ENCODE data around the gene MEGF11.
"Not testable (repeated sequence)": the region's sequence is repeated elsewhere in the genome, so short reads cannot be mapped to it uniquely, and the experiment has no call there.

MEGF11 gene

GRCh38 chr15:66017000-66017399, 236.6 kb downstream of the MEGF11 start:
- Histone ChIP-seq H3K4me1 (ENCODE audit: control insufficient read depth, insufficient read depth, low read length) (no peaks in the 10 kb centered on the region), H3K4me3 (ENCODE audit: low read length) (no peak overlapping the region), H3K36me3 (ENCODE audit: control insufficient read depth, insufficient read depth, low read length, severe bottlenecking) (no peaks in the 10 kb centered on the region), H3K9me3 (ENCODE audit: control insufficient read depth, low read length) (peaks cover 8% of the 10 kb centered on the region), H3K27me3 (replicated peaks; ENCODE audit: control insufficient read depth, insufficient read depth, low read length) (peaks cover 63% of the 10 kb centered on the region), H3K9ac (ENCODE audit: low read length) (no peak overlapping the region)
- no peak for DNase-seq (ENCODE audit: low read depth)

GRCh38 chr15:66016199-66016598, 237.4 kb downstream of the MEGF11 start:
- Histone ChIP-seq H3K27me3 (replicated peaks; ENCODE audit: control insufficient read depth, insufficient read depth, low read length) (peaks cover 55% of the 10 kb centered on the region), H3K4me3 (ENCODE audit: low read length) (no peak overlapping the region), H3K9me3 (ENCODE audit: control insufficient read depth, low read length) (peaks cover 8% of the 10 kb centered on the region), H3K9ac (ENCODE audit: low read length) (no peak overlapping the region), H3K36me3 (ENCODE audit: control insufficient read depth, insufficient read depth, low read length, severe bottlenecking) (no peaks in the 10 kb centered on the region), H3K4me1 (ENCODE audit: control insufficient read depth, insufficient read depth, low read length) (no peaks in the 10 kb centered on the region)
- DNase-seq (ENCODE audit: low read depth) = no peak

- Histone ChIP-seq H3K9me3 (ENCODE audit: control insufficient read depth, low read length) (peaks cover 8% of the 10 kb centered on the region), H3K4me3 (ENCODE audit: low read length) (no peak overlapping the region), H3K4me1 (ENCODE audit: control insufficient read depth, insufficient read depth, low read length) (no peaks in the 10 kb centered on the region), H3K36me3 (ENCODE audit: control insufficient read depth, insufficient read depth, low read length, severe bottlenecking) (no peaks in the 10 kb centered on the region), H3K9ac (ENCODE audit: low read length) (no peak overlapping the region), H3K27me3 (replicated peaks; ENCODE audit: control insufficient read depth, insufficient read depth, low read length) (peaks cover 48% of the 10 kb centered on the region)
- DNase-seq (ENCODE audit: low read depth) = no peak
Measured at GRCh38 chr15:66014635-66015182, 238.8 kb downstream of the MEGF11 start.

- DNase-seq (ENCODE audit: low read depth) = no peak
- no peak overlapping the region for H3K4me3 ChIP-seq (ENCODE audit: low read length)
- no peaks in the 10 kb centered on the region for H3K36me3 ChIP-seq (ENCODE audit: control insufficient read depth, insufficient read depth, low read length, severe bottlenecking)
- peaks cover 42% of the 10 kb centered on the region for H3K27me3 ChIP-seq (replicated peaks; ENCODE audit: control insufficient read depth, insufficient read depth, low read length)
- H3K9ac ChIP-seq (ENCODE audit: low read length) = no peak overlapping the region
- H3K4me1 ChIP-seq (ENCODE audit: control insufficient read depth, insufficient read depth, low read length) = peaks cover 5% of the 10 kb centered on the region
- H3K9me3 ChIP-seq (ENCODE audit: control insufficient read depth, low read length) = peaks cover 8% of the 10 kb centered on the region
Measured at GRCh38 chr15:66014022-66014421, 239.5 kb downstream of the MEGF11 start.

GRCh38 chr15:66008940-66009562, 244.5 kb downstream of the MEGF11 start:
- H3K4me3 ChIP-seq (ENCODE audit: low read length) = no peak overlapping the region
- H3K4me1 ChIP-seq (ENCODE audit: control insufficient read depth, insufficient read depth, low read length) = peaks cover 15% of the 10 kb centered on the region
- H3K36me3 ChIP-seq (ENCODE audit: control insufficient read depth, insufficient read depth, low read length, severe bottlenecking) = no peaks in the 10 kb centered on the region
- H3K9ac ChIP-seq (ENCODE audit: low read length) = no peak overlapping the region
- H3K9me3 ChIP-seq (ENCODE audit: control insufficient read depth, low read length) = peaks cover 2% of the 10 kb centered on the region
- peaks cover 14% of the 10 kb centered on the region for H3K27me3 ChIP-seq (replicated peaks; ENCODE audit: control insufficient read depth, insufficient read depth, low read length)
- DNase-seq (ENCODE audit: low read depth) = no peak

GRCh38 chr15:66007663-66008262, 245.8 kb downstream of the MEGF11 start:
- Histone ChIP-seq H3K9me3 (ENCODE audit: control insufficient read depth, low read length) (no peaks in the 10 kb centered on the region), H3K36me3 (ENCODE audit: control insufficient read depth, insufficient read depth, low read length, severe bottlenecking) (no peaks in the 10 kb centered on the region), H3K4me1 (ENCODE audit: control insufficient read depth, insufficient read depth, low read length) (peaks cover 15% of the 10 kb centered on the region), H3K9ac (ENCODE audit: low read length) (no peak overlapping the region), H3K27me3 (replicated peaks; ENCODE audit: control insufficient read depth, insufficient read depth, low read length) (peaks cover 9% of the 10 kb centered on the region), H3K4me3 (ENCODE audit: low read length) (no peak overlapping the region)
- DNase-seq (ENCODE audit: low read depth) = no peak

- peaks cover 16% of the 10 kb centered on the region for H3K27me3 ChIP-seq (replicated peaks; ENCODE audit: control insufficient read depth, insufficient read depth, low read length)
- H3K4me1 ChIP-seq (ENCODE audit: control insufficient read depth, insufficient read depth, low read length) = peaks cover 18% of the 10 kb centered on the region
- H3K4me3 ChIP-seq (ENCODE audit: low read length) = no peak overlapping the region
- no peak overlapping the region for H3K9ac ChIP-seq (ENCODE audit: low read length)
- no peaks in the 10 kb centered on the region for H3K9me3 ChIP-seq (ENCODE audit: control insufficient read depth, low read length)
- H3K36me3 ChIP-seq (ENCODE audit: control insufficient read depth, insufficient read depth, low read length, severe bottlenecking) = no peaks in the 10 kb centered on the region
- DNase-seq (ENCODE audit: low read depth) = no peak
Measured at GRCh38 chr15:66006986-66007385, 246.6 kb downstream of the MEGF11 start.

- no peak overlapping the region for H3K9ac ChIP-seq (ENCODE audit: low read length)
- H3K36me3 ChIP-seq (ENCODE audit: control insufficient read depth, insufficient read depth, low read length, severe bottlenecking) = no peaks in the 10 kb centered on the region
- H3K9me3 ChIP-seq (ENCODE audit: control insufficient read depth, low read length) = no peaks in the 10 kb centered on the region
- peaks cover 22% of the 10 kb centered on the region for H3K4me1 ChIP-seq (ENCODE audit: control insufficient read depth, insufficient read depth, low read length)
- peaks cover 38% of the 10 kb centered on the region for H3K27me3 ChIP-seq (replicated peaks; ENCODE audit: control insufficient read depth, insufficient read depth, low read length)
- peak; percentile 45 for DNase-seq (ENCODE audit: low read depth)
- no peak overlapping the region for H3K4me3 ChIP-seq (ENCODE audit: low read length)
Measured at GRCh38 chr15:66004618-66005262, 248.8 kb downstream of the MEGF11 start.

GRCh38 chr15:66003129-66003528, 250.4 kb downstream of the MEGF11 start:
- DNase-seq (ENCODE audit: low read depth); H3K9me3 ChIP-seq (ENCODE audit: control insufficient read depth, low read length); H3K4me3 ChIP-seq (ENCODE audit: low read length); H3K36me3 ChIP-seq (ENCODE audit: control insufficient read depth, insufficient read depth, low read length, severe bottlenecking); H3K9ac ChIP-seq (ENCODE audit: low read length): not testable (repeated sequence)
- H3K27me3 ChIP-seq (replicated peaks; ENCODE audit: control insufficient read depth, insufficient read depth, low read length) = peaks cover 54% of the 10 kb centered on the region
- peaks cover 13% of the 10 kb centered on the region for H3K4me1 ChIP-seq (ENCODE audit: control insufficient read depth, insufficient read depth, low read length)

- peaks cover 7% of the 10 kb centered on the region for H3K4me1 ChIP-seq (ENCODE audit: control insufficient read depth, insufficient read depth, low read length)
- no peak for DNase-seq (ENCODE audit: low read depth)
- no peak overlapping the region for H3K4me3 ChIP-seq (ENCODE audit: low read length)
- H3K36me3 ChIP-seq (ENCODE audit: control insufficient read depth, insufficient read depth, low read length, severe bottlenecking) = no peaks in the 10 kb centered on the region
- peaks cover 62% of the 10 kb centered on the region for H3K27me3 ChIP-seq (replicated peaks; ENCODE audit: control insufficient read depth, insufficient read depth, low read length)
- no peaks in the 10 kb centered on the region for H3K9me3 ChIP-seq (ENCODE audit: control insufficient read depth, low read length)
- no peak overlapping the region for H3K9ac ChIP-seq (ENCODE audit: low read length)
Measured at GRCh38 chr15:66001717-66002426, 251.7 kb downstream of the MEGF11 start.

GRCh38 chr15:66001042-66001441, 252.5 kb downstream of the MEGF11 start:
- Histone ChIP-seq H3K9ac (ENCODE audit: low read length) (no peak overlapping the region), H3K4me1 (ENCODE audit: control insufficient read depth, insufficient read depth, low read length) (peaks cover 8% of the 10 kb centered on the region), H3K9me3 (ENCODE audit: control insufficient read depth, low read length) (no peaks in the 10 kb centered on the region), H3K4me3 (ENCODE audit: low read length) (no peak overlapping the region), H3K27me3 (replicated peaks; ENCODE audit: control insufficient read depth, insufficient read depth, low read length) (peaks cover 62% of the 10 kb centered on the region), H3K36me3 (ENCODE audit: control insufficient read depth, insufficient read depth, low read length, severe bottlenecking) (no peaks in the 10 kb centered on the region)
- DNase-seq (ENCODE audit: low read depth) = no peak
